Heart left ventricle (tissue), 16 donors: ENCODE results near the gene ADCY1. TPM values are rescaled to one million over a fixed set of nuclear protein-coding genes. Genes with fewer than 3 reads are reported as not detected.

Experiments used
- ATAC-seq, 4 donors: fragments of 200-7000 bp; cut with Tn5 transposase; one replicate each; pipeline ENCODE4 v1.9.1; 2020 to 2022; ENCODE audit warnings: moderate library complexity in 4 of 4, mild to moderate bottlenecking in 3 of 4, moderate number of reproducible peaks in 1 of 4
- DNase-seq, 5 donors: peaks; one replicate each; pipeline ENCODE4 v3.0.0-alpha.2; 2020
- H3K27ac ChIP-seq, 12 donors: fragments of 200-600 bp; sonication (generic) in 4 of 12; one replicate each; pipeline versions ENCODE4 v1.5.0 to v1.8.0; 2016 to 2022; ENCODE audit warnings: mild to moderate bottlenecking in 2 of 12
- H3K27me3 ChIP-seq, 9 donors: fragments of 200-600 bp; sonication (generic) in 2 of 9; one replicate each; pipeline versions ENCODE4 v1.5.1 to v1.8.0; 2016 to 2022; ENCODE audit warnings: mild to moderate bottlenecking in 3 of 9
- H3K36me3 ChIP-seq, 9 donors: fragments of 200-600 bp; sonication (generic) in 2 of 9; one replicate each; pipeline versions ENCODE4 v1.5.0 to v1.8.0; 2018 to 2022; ENCODE audit warnings: mild to moderate bottlenecking in 2 of 9
- H3K4me1 ChIP-seq, 12 donors: fragments of 200-600 bp; sonication (generic) in 4 of 12; one replicate each; pipeline versions ENCODE4 v1.5.0 to v1.8.0; 2016 to 2022; ENCODE audit warnings: mild to moderate bottlenecking in 3 of 12
- H3K4me3 ChIP-seq, 12 donors: fragments of 200-600 bp; sonication (generic) in 4 of 12; one replicate each; pipeline versions ENCODE4 v1.5.0 to v1.8.0; 2017 to 2022; ENCODE audit warnings: mild to moderate bottlenecking in 9 of 12, moderate library complexity in 4 of 12
- H3K9me3 ChIP-seq, 12 donors: fragments of 200-600 bp; sonication (generic) in 4 of 12; one replicate each; pipeline versions ENCODE4 v1.5.0 to v1.8.0; 2016 to 2022; ENCODE audit warnings: mild to moderate bottlenecking in 1 of 12
- POLR2A ChIP-seq, 2 donors: fragments of 450-650 bp; IDR thresholded peaks; one replicate each; pipeline ENCODE4 v1.6.1; 2017; ENCODE audit warnings: antibody characterized with exemption in 2 of 2, mild to moderate bottlenecking in 2 of 2, moderate library complexity in 2 of 2
- WGBS, 4 donors: extraction: QIAGEN DNeasy Blood & Tissue Kit in 2 of 4; methylation state at CpG; one replicate each; pipeline versions ENCODE4 v1.1.5 to v1.1.7; 2013 to 2018; 5-methylcytosine and 5-hydroxymethylcytosine counted together
- intact Hi-C, 10 donors: fragments of 100-400 bp; cut with DNase I; formaldehyde crosslinking; loops; one replicate each; pipeline versions ENCODE4 v1.11.1 to v1.14.2; 2022
- polyA plus RNA-seq, 2 donors: library from polyadenylated mRNA; stranded (reverse); fragments of 200-250 nt; gene quantifications; one replicate each; pipeline ENCODE4 v1.2.3, GENCODE V29; 2013
- total RNA-seq, 9 donors: library from RNA; depleted of rRNA in 2 of 9; stranded (reverse); fragments of >200 nt in 2 of 9; fragmentation: NEBNext Ultra II Directional in 3 of 9; extraction: Animal tissue kit (Norgen Biotek cat#: 25700) in 3 of 9; gene quantifications; one replicate each; pipeline versions ENCODE4 v1.1.0 to v1.2.4, GENCODE V29; 2016 to 2023
- TF ChIP-seq, protein P1 (sequence below), 12 donors: fragments of 200-600 bp; sonication (generic) in 4 of 12; IDR thresholded peaks; one replicate each; pipeline versions ENCODE4 v1.5.0 to v1.8.0; 2018 to 2022; ENCODE audit warnings: antibody characterized with exemption in 12 of 12, mild to moderate bottlenecking in 5 of 12
- donor health status: ischemic (EF 13 %, LVEDD 7.1; RV severe dilation, severe dysfunction).
- donor health status: healthy with polysubstance abuse.
- donor health status: DM: no; HTN: yes; CAD: no.
- donor health status: DM: no; HTN: no; CAD: no.
- donor health status: ischemic (EF 25% LVEDD 6.9; RV normal size, moderate dysfunction).
- donor health status: ischemic (EF 25% LVEDD 5.7; RV mildly dilated, moderate dysfunction).
- donor health status: healthy.
- donor health status: DM: yes; HTN: yes; CAD: no.
- donor health status: ischemic (EF 35%, LVEDD 5.7; RV mildly dilated, moderate dysfunction).
- donor health status: nonischemic (EF 11% LVEDD 7.7; RV severe dilation, severe dysfunction).
- donor health status: DM: yes; HTN: yes; CAD: no.
- donor health status: PGD.
- donor health status: ischemic (EF 29% LVEDD 5.4; RV normal size, mild dysfunction).
- donor health status: nonischemic (EF 23%, LVEDD 6.1; RV moderate dilation, normal function).

ADCY1 gene
- total and polyA plus RNA-seq, 11 donors: 0.73 to 10.8 (median 3.6) TPM

DNA sequence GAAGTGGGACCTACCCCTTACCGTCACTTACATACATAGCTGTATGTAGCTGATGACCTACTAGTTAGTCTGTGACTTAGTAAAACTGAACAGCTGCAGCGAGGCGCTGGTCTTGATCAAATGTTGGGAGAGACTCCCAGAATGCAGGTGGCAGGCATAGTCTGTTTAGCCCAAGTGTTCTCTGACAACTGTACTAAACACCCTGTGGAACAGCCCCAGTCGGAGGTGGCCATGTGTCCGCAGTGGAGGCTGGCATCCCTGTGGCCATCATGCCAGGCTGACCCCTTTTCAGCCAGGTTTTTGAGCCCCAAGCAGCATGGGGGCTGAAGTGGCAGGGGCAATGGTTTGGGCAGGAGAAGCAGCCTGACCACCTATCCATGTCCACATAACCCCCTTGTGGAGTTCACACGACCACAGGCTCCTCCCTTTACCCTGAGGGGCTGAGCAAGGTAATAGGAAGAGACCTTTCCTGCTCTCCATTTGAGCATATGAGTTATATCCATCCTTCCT, 7.2 kb downstream of the ADCY1 start:
- TF ChIP-seq POLR2A (IDR thresholded peaks at IDR 0.05): no peak
- TF ChIP-seq, protein P1, sequence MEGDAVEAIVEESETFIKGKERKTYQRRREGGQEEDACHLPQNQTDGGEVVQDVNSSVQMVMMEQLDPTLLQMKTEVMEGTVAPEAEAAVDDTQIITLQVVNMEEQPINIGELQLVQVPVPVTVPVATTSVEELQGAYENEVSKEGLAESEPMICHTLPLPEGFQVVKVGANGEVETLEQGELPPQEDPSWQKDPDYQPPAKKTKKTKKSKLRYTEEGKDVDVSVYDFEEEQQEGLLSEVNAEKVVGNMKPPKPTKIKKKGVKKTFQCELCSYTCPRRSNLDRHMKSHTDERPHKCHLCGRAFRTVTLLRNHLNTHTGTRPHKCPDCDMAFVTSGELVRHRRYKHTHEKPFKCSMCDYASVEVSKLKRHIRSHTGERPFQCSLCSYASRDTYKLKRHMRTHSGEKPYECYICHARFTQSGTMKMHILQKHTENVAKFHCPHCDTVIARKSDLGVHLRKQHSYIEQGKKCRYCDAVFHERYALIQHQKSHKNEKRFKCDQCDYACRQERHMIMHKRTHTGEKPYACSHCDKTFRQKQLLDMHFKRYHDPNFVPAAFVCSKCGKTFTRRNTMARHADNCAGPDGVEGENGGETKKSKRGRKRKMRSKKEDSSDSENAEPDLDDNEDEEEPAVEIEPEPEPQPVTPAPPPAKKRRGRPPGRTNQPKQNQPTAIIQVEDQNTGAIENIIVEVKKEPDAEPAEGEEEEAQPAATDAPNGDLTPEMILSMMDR (IDR thresholded peaks at IDR 0.05): no peak
- H3K36me3 ChIP-seq: no peaks in the 10 kb centered on the region
- H3K9me3 ChIP-seq: no peaks in the 10 kb centered on the region
- no peak overlapping the region for H3K27ac ChIP-seq
- intact Hi-C loops: no loop called here
- no peak overlapping the region for H3K4me3 ChIP-seq
- DNase-seq (peak in 1 of 5 donors; percentile 39), ATAC-seq (no peak)
- H3K4me1 ChIP-seq: peaks cover 0 to 11% (median 0%) of the 10 kb centered on the region in 12 donors
- 78 to 92% (median 91%) methylated on average over 5 to 6 of the region's 6 CpGs for WGBS, 4 donors
- H3K27me3 ChIP-seq: peaks cover 0 to 14% (median 6%) of the 10 kb centered on the region in 9 donors

DNA sequence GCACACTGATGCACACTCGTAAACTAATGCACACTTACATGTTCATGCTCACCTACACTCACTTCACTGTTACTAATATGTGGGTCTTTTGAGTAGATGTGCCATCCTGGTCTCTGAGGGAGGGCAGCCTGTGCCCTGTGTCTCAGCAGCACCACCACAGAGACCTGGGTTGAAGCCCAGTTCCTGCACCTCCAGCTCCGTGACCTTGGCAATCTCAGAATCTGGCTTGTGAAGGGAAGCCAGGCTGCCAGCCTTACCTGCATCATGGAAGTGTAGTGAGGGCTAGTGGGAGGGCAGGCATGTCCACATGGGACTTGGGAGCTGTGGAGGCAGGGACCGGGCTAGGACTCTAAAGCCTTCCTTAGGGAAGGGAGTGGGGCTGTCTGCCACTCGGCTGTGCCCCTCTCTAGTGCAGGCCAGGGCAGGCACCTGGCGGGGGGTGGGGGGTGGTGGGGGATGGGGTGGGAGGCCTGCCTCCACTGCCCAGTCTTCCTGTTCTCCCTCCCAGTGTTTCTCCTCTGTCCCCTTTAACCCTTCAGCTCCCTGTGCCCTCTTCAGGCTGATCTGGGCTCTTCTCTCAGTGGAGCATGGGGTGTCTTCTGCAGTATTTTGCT, 8.1 kb downstream of the ADCY1 start:
- Histone ChIP-seq H3K27ac (no peak overlapping the region), H3K4me3 (no peak overlapping the region), H3K4me1 (peaks cover 0 to 9% (median 0%) of the 10 kb centered on the region in 12 donors), H3K36me3 (no peaks in the 10 kb centered on the region), H3K9me3 (no peaks in the 10 kb centered on the region), H3K27me3 (peaks cover 0 to 5% (median 0%) of the 10 kb centered on the region in 9 donors)
- TF ChIP-seq, protein P1 (IDR thresholded peaks at IDR 0.05): no peak
- no peak for TF ChIP-seq POLR2A (IDR thresholded peaks at IDR 0.05)
- intact Hi-C loops: no loop called here
- DNase-seq: peak in 1 of 5 donors; percentile 32
- 61 to 81% (median 71%) methylated on average over 4 to 5 of the region's 5 CpGs for WGBS, 4 donors
- no peak for ATAC-seq

DNA sequence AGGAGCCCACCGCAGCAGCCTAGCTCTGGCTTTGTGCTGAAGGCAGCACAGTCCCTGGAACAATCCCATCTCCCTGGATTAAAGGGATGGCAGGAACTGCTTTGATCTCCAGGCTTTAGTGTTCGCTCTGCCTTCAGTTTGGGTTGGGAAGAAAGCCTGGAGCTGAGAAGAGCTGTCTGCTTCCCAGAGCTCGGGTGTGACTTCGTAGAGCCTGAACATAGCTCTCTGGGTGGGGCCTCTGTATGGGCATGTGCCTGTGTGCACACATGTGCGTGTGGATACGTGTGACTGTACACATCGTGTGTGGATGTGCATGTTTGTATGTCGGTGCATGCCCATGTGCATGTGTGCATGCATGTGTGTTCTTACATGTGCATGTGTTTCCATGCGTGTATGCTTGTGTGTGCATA, 8.7 kb downstream of the ADCY1 start:
- TF ChIP-seq, protein P1 (IDR thresholded peaks at IDR 0.05): no peak
- no peak for TF ChIP-seq POLR2A (IDR thresholded peaks at IDR 0.05)
- DNase-seq (peak in 1 of 5 donors; percentile 21), ATAC-seq (peak in 1 of 4 donors; percentile 8)
- Histone ChIP-seq H3K9me3 (no peaks in the 10 kb centered on the region), H3K27me3 (peaks cover 0 to 2% (median 0%) of the 10 kb centered on the region in 9 donors), H3K27ac (no peak overlapping the region), H3K4me1 (peaks cover 0 to 9% (median 0%) of the 10 kb centered on the region in 12 donors), H3K36me3 (no peaks in the 10 kb centered on the region), H3K4me3 (no peak overlapping the region)
- 57 to 71% (median 63%) methylated on average over 9 of the region's 9 CpGs for WGBS, 4 donors
- intact Hi-C loops: no loop called here

DNA sequence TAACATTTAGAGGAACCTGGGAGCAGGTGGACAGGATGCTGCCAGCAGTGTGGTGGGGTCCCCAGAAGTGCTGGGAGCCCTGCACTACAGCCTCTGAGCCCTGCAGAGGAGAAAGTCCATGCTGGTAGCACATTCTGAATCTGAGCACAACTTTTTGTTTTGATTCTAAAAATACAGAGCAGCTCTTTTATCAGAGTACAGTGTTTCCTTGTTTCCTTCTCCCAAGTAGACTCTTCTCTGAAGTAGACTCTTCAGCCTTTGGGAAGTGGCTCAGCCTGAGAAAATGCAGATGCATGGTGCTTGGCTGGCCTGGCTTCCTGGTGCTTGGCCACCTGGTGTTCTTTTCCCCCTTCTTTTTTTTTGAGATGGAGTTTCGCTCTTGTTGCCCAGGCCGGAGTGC, 9.1 kb downstream of the ADCY1 start:
- ATAC-seq (no peak), DNase-seq (peak in 1 of 5 donors; percentile 20)
- Histone ChIP-seq H3K9me3 (no peaks in the 10 kb centered on the region), H3K36me3 (no peaks in the 10 kb centered on the region), H3K27ac (no peak overlapping the region), H3K27me3 (no peaks in the 10 kb centered on the region), H3K4me3 (no peak overlapping the region), H3K4me1 (peaks cover 0 to 9% (median 0%) of the 10 kb centered on the region in 12 donors)
- intact Hi-C loops: no loop called here
- TF ChIP-seq, protein P1 (IDR thresholded peaks at IDR 0.05): no peak
- no peak for TF ChIP-seq POLR2A (IDR thresholded peaks at IDR 0.05)
- 60 to 84% (median 76%) methylated on average over 2 of the region's 2 CpGs for WGBS, 4 donors
